Lung (tissue), 12 donors: ENCODE data around the gene MEF2D. TPM values are rescaled to one million over a fixed set of nuclear protein-coding genes. Genes with fewer than 3 reads are reported as not detected.

Experiments used
- ATAC-seq: fragments of 200-7000 bp; cut with Tn5 transposase; one replicate; pipeline ENCODE4 v1.9.1; 2020; ENCODE audit warnings: moderate number of reproducible peaks; ENCODE audit not compliant: insufficient read depth, low FRiP score
- DNase-seq, 3 donors: peaks; one replicate each; pipeline ENCODE4 v3.0.0-alpha.2; 2013 to 2017
- H3K27ac ChIP-seq, 2 donors: one replicate each; pipeline ENCODE4 v1.5.1; 2013; ENCODE audit warnings: mild to moderate bottlenecking in 2 of 2, moderate library complexity in 2 of 2, control low read depth in 1 of 2, inconsistent platforms in 1 of 2, low read depth in 1 of 2, low read length in 1 of 2
- H3K27me3 ChIP-seq, 3 donors: one replicate each; pipeline ENCODE4 v1.5.1; 2013; ENCODE audit warnings: low read length in 2 of 3; ENCODE audit not compliant: control insufficient read depth in 3 of 3, insufficient read depth in 3 of 3
- H3K36me3 ChIP-seq, 4 donors: one replicate each; pipeline ENCODE4 v1.5.1; 2013; ENCODE audit warnings: low read length in 4 of 4, mild to moderate bottlenecking in 1 of 4, moderate library complexity in 1 of 4; ENCODE audit not compliant: control insufficient read depth in 4 of 4, insufficient read depth in 4 of 4
- H3K4me1 ChIP-seq, 5 donors: one replicate each; pipeline ENCODE4 v1.5.1; 2013; ENCODE audit warnings: low read length in 5 of 5, mild to moderate bottlenecking in 2 of 5, moderate library complexity in 1 of 5; ENCODE audit not compliant: control insufficient read depth in 5 of 5, insufficient read depth in 5 of 5
- H3K4me3 ChIP-seq: one replicate; pipeline ENCODE4 v1.5.1; 2013; ENCODE audit warnings: mild to moderate bottlenecking, control low read depth, moderate library complexity
- H3K9ac ChIP-seq, 2 donors: one replicate each; pipeline ENCODE4 v1.5.1; 2013; ENCODE audit warnings: low read length in 2 of 2, control low read depth in 1 of 2; ENCODE audit not compliant: insufficient read depth in 1 of 2
- H3K9me3 ChIP-seq, 4 donors: one replicate each; pipeline ENCODE4 v1.5.1; 2013; ENCODE audit warnings: low read length in 3 of 4, mild to moderate bottlenecking in 1 of 4, moderate library complexity in 1 of 4; ENCODE audit not compliant: control insufficient read depth in 4 of 4, insufficient read depth in 3 of 4
- WGBS, 2 donors: extraction: QIAGEN DNeasy Blood & Tissue Kit; methylation state at CpG; one replicate each; pipeline ENCODE4 v1.1.7; 2013; 5-methylcytosine and 5-hydroxymethylcytosine counted together
- polyA plus RNA-seq, 2 donors: library from polyadenylated mRNA; stranded (reverse); fragments of 200-250 nt; gene quantifications; one replicate each; pipeline ENCODE4 v1.2.1, GENCODE V29; 2013
- total RNA-seq, 2 donors: library from RNA; depleted of rRNA in 1 of 2; stranded (reverse); fragments of >200 nt in 1 of 2; gene quantifications; one replicate each; pipeline ENCODE4 v1.2.1, GENCODE V29; 2014 to 2021
- TF ChIP-seq, protein P1 (sequence below): IDR thresholded peaks from 2 replicates; pipeline ENCODE4 v1.5.1; 2012; ENCODE audit warnings: mild to moderate bottlenecking; ENCODE audit errors: control extremely low read depth, extremely low read depth
- donor health status: control.
- donor health status: control.
- donor health status: Bipolar disorder and iron deficiency.
- donor health status: healthy.
- donor health status: DM: yes; HTN: yes; CAD: no.

MEF2D gene
- total and polyA plus RNA-seq, 4 donors: 23.0 to 52.5 (median 23.1) TPM

GRCh38 chr1:156480411-156481192, 20.0 kb downstream of the MEF2D start:
- H3K4me3 ChIP-seq: no peak overlapping the region
- DNase-seq (peak in 2 of 3 donors; percentile 45 to 64), ATAC-seq (peak; percentile 30)
- TF ChIP-seq, protein P1, sequence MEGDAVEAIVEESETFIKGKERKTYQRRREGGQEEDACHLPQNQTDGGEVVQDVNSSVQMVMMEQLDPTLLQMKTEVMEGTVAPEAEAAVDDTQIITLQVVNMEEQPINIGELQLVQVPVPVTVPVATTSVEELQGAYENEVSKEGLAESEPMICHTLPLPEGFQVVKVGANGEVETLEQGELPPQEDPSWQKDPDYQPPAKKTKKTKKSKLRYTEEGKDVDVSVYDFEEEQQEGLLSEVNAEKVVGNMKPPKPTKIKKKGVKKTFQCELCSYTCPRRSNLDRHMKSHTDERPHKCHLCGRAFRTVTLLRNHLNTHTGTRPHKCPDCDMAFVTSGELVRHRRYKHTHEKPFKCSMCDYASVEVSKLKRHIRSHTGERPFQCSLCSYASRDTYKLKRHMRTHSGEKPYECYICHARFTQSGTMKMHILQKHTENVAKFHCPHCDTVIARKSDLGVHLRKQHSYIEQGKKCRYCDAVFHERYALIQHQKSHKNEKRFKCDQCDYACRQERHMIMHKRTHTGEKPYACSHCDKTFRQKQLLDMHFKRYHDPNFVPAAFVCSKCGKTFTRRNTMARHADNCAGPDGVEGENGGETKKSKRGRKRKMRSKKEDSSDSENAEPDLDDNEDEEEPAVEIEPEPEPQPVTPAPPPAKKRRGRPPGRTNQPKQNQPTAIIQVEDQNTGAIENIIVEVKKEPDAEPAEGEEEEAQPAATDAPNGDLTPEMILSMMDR: peak; percentile 39
- 32 to 43% methylated on average over 34 of the region's 34 CpGs for WGBS, 2 donors
- no peak overlapping the region for H3K9ac ChIP-seq
- no peaks in the 10 kb centered on the region for H3K27me3 ChIP-seq
- H3K27ac ChIP-seq: peak overlapping the region in 1 of 2 donors; percentile 5
- peaks cover 23 to 70% (median 58%) of the 10 kb centered on the region in 4 donors for H3K36me3 ChIP-seq
- no peaks in the 10 kb centered on the region for H3K9me3 ChIP-seq
- H3K4me1 ChIP-seq: peaks cover 0 to 20% (median 0%) of the 10 kb centered on the region in 5 donors

- H3K27ac ChIP-seq: peak overlapping the region in 1 of 2 donors; percentile 14
- 33 to 43% methylated on average over 4 of the region's 4 CpGs for WGBS, 2 donors
- TF ChIP-seq, protein P1: no peak
- H3K36me3 ChIP-seq: peaks cover 23 to 75% (median 60%) of the 10 kb centered on the region in 4 donors
- H3K9ac ChIP-seq: no peak overlapping the region
- peaks cover 0 to 18% (median 0%) of the 10 kb centered on the region in 5 donors for H3K4me1 ChIP-seq
- no peak for ATAC-seq
- H3K4me3 ChIP-seq: no peak overlapping the region
- DNase-seq: no peak
- H3K9me3 ChIP-seq: no peaks in the 10 kb centered on the region
- no peaks in the 10 kb centered on the region for H3K27me3 ChIP-seq
Observed at GRCh38 chr1:156480016-156480370, 20.6 kb downstream of the MEF2D start.

DNA sequence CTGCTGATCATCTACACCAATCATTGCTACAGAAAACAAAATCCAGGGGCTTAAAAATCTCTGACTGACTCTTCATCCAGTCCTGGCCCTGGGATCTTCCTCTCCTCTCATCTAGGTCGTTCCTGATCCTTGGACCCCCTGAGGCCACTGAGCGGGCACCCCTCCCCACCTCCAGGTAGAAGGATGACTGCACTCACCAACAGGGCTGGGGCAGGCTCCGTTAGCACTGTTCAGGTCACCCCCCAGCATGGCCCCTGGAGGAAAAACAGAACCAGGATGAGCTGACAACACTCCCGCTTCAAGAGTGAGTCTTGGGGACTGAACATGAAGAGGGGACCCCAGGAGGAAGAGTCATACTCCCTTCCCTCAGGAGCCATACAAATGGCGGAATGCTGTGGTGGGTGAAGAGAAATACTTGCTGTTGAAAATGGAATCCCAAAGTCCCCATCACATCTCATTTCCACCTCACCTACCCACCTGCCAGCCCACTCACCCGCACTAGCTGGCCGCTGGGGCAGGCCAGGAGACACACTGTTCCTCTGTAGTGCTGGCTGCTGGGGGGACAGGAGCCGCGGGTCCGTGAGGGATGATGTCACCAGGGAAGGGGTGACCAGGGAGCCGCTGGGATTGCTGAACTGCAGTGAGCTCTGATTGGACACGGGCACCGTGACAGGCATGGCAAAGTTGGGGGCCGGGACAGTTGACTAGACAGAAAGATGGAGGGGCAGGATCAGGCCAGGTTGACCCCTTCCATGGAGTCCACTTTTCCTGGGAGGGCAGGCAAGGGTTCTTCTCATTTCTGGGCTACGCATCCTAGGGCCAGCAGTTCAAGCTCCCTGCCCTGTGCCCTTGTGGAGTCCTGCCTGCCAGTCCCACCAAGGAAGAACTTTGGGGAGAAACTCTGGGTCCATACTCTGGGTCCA, 21.2 kb downstream of the MEF2D start:
- DNase-seq (no peak), ATAC-seq (no peak)
- peaks cover 23 to 79% (median 61%) of the 10 kb centered on the region in 4 donors for H3K36me3 ChIP-seq
- H3K4me3 ChIP-seq: no peak overlapping the region
- H3K27me3 ChIP-seq: no peaks in the 10 kb centered on the region
- 90 to 92% methylated on average over 15 of the region's 15 CpGs for WGBS, 2 donors
- peak overlapping the region; percentile 9 to 55 for H3K27ac ChIP-seq
- H3K4me1 ChIP-seq: peaks cover 0 to 12% (median 0%) of the 10 kb centered on the region in 5 donors
- H3K9me3 ChIP-seq: no peaks in the 10 kb centered on the region
- TF ChIP-seq, protein P1: no peak
- no peak overlapping the region for H3K9ac ChIP-seq
